ENCODE results near the gene PMS1. TPM values are rescaled to one million over a fixed set of nuclear protein-coding genes. Genes with fewer than 3 reads are reported as not detected.

PMS1 gene
- total and polyA plus RNA-seq, 2 experiments from 2014 or later, result 53.7 to 64.1 TPM

- no peaks in the 10 kb centered on the region for H3K4me1 ChIP-seq (ENCODE audit: insufficient read depth)
- H3K27ac Mint-ChIP-seq, result no peak overlapping the region
- DNase-seq (ENCODE audit: low spot score) (peak; percentile 77), ATAC-seq (peak; percentile 78)
- H3K4me3 ChIP-seq, result no peak overlapping the region
- peaks cover 5% of the 10 kb centered on the region; the same call in 2 of the 3 replicates for H3K36me3 Mint-ChIP-seq (ENCODE audit: low read depth)
- no peaks in the 10 kb centered on the region for H3K79me2 ChIP-seq (replicated peaks; ENCODE audit: insufficient read depth)
- no peaks in the 10 kb centered on the region for H3K9me3 Mint-ChIP-seq
- H3K27me3 Mint-ChIP-seq (ENCODE audit: insufficient read depth, low read depth, poor library complexity), result no peaks in the 10 kb centered on the region
- H3K27me3 ChIP-seq (ENCODE audit: insufficient read depth), result no peaks in the 10 kb centered on the region
- no peak overlapping the region for H3K4me2 ChIP-seq
- no peaks in the 10 kb centered on the region for H3K36me3 ChIP-seq (ENCODE audit: insufficient read depth)
- no peaks in the 10 kb centered on the region for H3K4me1 Mint-ChIP-seq
- no peak overlapping the region for H2AFZ ChIP-seq
- no peak for TF ChIP-seq ZNF331 (CRISPR knock-in tag; IDR thresholded peaks at IDR 0.05; ENCODE audit: low read depth)
- TF ChIP-seq POLR2AphosphoS5 (IDR thresholded peaks at IDR 0.05; ENCODE audit: low read depth), result no peak
- TF ChIP-seq CTCF (conservative IDR thresholded peaks at IDR 0.05; ENCODE audit: low read depth in 2 of 2), result peak; percentile 80 to 81
- TF ChIP-seq REST (IDR thresholded peaks at IDR 0.05; ENCODE audit: unreplicated experiment), result no peak
- TF ChIP-seq NANOG (IDR thresholded peaks at IDR 0.05; ENCODE audit: borderline replicate concordance), result no peak
- no peak for TF ChIP-seq EZH2 (IDR thresholded peaks at IDR 0.05; ENCODE audit: low read depth, unreplicated experiment)
- no peak for TF ChIP-seq ZNF462 (CRISPR knock-in tag; IDR thresholded peaks at IDR 0.05)
- H3K4me3 Mint-ChIP-seq, result no peak overlapping the region
- H3K9me2 ChIP-seq (ENCODE audit: insufficient read depth), result no peaks in the 10 kb centered on the region
- no peak overlapping the region for H3K27ac ChIP-seq (ENCODE audit: low read depth)
- no peaks in the 10 kb centered on the region for H3F3A ChIP-seq (replicated peaks; ENCODE audit: low read depth)
- H4K20me1 ChIP-seq (replicated peaks; ENCODE audit: insufficient read depth), result no peaks in the 10 kb centered on the region
These were observed 33.1 kb upstream of the PMS1 start for GRCh38 chr2:189751080-189751658.
